ENCODE measurements around the gene NECAB2. TPM values are rescaled to one million over a fixed set of nuclear protein-coding genes. Genes with fewer than 3 reads are reported as not detected.

Gene NECAB2
- total and polyA plus RNA-seq, 2 donors (not counting 1 experiment from before 2014, with no cell fraction given): 0.03 to 0.17 TPM

DNA sequence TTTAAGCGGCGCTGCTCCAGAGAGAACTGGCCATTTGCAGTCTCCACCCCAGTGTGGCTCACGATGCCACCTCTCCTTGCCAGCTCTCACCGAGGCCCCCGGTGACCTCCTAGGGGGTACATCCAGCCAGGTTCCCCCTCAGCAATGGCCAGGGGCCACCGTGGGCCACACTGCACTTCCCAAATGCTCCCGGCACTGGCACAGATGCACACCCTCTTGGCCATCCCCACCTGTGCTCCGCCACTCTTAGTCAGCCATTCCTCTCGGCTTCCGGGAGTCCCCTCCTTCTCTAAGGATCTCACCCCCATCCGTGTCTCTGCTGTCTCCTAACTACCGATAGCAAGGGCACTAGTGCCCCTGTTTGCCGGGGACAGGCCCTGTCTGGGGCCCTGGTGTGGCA, 43.4 kb upstream of the NECAB2 start:
- Histone ChIP-seq H4K20me1 (ENCODE audit: control insufficient read depth, extremely low read depth, insufficient read depth, low read length) (no peaks in the 10 kb centered on the region), H3K4me1 (ENCODE audit: control insufficient read depth, extremely low read depth, insufficient read depth, low read length) (peaks cover 8% of the 10 kb centered on the region), H3K9me3 (ENCODE audit: control insufficient read depth, insufficient read depth, low read depth, low read length) (no peaks in the 10 kb centered on the region), H3K27ac (ENCODE audit: insufficient read depth, low read length) (no peak overlapping the region), H3K9ac (ENCODE audit: insufficient read depth, low read length) (no peak overlapping the region), H3K79me2 (ENCODE audit: control insufficient read depth, insufficient read depth, low read length) (no peaks in the 10 kb centered on the region), H3K4me3 (replicated peaks in 1 of 4; ENCODE audit: control extremely low read depth in 1 of 4, insufficient read depth in 1 of 4, low read depth in 3 of 4, low read length in 4 of 4) (no peak overlapping the region), H3K4me2 (ENCODE audit: extremely low read depth, insufficient read depth, low read length) (no peak overlapping the region), H3K27me3 (ENCODE audit: control insufficient read depth, insufficient read depth, low read length) (no peaks in the 10 kb centered on the region), H2AFZ (ENCODE audit: low read length) (no peak overlapping the region), H3K36me3 (ENCODE audit: control insufficient read depth, insufficient read depth, low read length) (no peaks in the 10 kb centered on the region)
- TF ChIP-seq EZH2 (IDR thresholded peaks at IDR 0.05; ENCODE audit: low read length, missing control alignments): no peak
- TF ChIP-seq, protein P1, sequence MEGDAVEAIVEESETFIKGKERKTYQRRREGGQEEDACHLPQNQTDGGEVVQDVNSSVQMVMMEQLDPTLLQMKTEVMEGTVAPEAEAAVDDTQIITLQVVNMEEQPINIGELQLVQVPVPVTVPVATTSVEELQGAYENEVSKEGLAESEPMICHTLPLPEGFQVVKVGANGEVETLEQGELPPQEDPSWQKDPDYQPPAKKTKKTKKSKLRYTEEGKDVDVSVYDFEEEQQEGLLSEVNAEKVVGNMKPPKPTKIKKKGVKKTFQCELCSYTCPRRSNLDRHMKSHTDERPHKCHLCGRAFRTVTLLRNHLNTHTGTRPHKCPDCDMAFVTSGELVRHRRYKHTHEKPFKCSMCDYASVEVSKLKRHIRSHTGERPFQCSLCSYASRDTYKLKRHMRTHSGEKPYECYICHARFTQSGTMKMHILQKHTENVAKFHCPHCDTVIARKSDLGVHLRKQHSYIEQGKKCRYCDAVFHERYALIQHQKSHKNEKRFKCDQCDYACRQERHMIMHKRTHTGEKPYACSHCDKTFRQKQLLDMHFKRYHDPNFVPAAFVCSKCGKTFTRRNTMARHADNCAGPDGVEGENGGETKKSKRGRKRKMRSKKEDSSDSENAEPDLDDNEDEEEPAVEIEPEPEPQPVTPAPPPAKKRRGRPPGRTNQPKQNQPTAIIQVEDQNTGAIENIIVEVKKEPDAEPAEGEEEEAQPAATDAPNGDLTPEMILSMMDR (conservative IDR thresholded peaks at IDR 0.05 in 1 of 2, IDR thresholded peaks at IDR 0.05 in 1 of 2; ENCODE audit: low read depth in 1 of 2, low read length in 2 of 2): no peak
- no peak for DNase-seq (ENCODE audit: low read depth in 2 of 2)

DNA sequence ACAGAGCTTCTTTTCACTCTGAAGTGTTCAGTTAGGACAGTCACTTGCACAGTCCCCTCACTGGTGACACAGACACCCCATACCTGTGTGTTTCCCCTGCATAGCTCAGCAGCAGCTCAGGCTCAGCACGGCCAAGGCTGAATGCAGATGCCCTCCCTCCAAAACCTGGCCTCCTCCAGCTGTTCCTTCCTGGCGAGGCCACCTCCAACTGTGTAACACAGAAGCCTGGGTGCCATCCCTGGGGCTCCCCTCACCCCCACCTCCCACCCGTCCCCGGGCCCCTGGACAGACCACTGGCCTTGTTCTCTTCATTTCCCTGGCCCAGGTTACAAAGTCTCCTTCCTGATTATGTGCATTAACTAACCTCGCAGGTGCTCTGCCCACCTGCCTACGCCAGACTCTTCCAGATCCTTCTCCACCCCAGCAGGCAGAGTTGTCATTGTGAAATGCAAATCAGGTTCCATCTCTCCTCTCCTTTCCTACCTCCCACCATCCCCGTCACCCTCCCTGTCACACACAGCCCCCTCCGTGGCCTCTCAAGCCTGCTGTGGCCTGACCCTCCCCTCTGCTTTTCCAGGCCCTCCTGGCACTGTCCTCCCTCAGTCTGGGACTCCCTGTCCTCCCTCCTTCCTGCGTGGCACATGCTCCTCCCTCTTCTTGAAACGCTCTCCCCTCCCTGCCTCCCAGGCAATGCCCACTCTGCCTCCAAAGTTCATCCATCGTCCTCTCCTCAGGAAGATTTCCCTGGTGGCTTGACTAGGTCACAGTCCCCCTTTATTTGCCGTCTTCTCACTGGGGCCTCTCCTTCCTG, 42.7 kb upstream of the NECAB2 start:
- Histone ChIP-seq H3K9me3 (ENCODE audit: control insufficient read depth, insufficient read depth, low read depth, low read length) (no peaks in the 10 kb centered on the region), H3K9ac (ENCODE audit: insufficient read depth, low read length) (no peak overlapping the region), H3K36me3 (ENCODE audit: control insufficient read depth, insufficient read depth, low read length) (no peaks in the 10 kb centered on the region), H3K27me3 (ENCODE audit: control insufficient read depth, insufficient read depth, low read length) (no peaks in the 10 kb centered on the region), H3K27ac (ENCODE audit: insufficient read depth, low read length) (no peak overlapping the region), H3K4me3 (replicated peaks in 1 of 4; ENCODE audit: control extremely low read depth in 1 of 4, insufficient read depth in 1 of 4, low read depth in 3 of 4, low read length in 4 of 4) (no peak overlapping the region), H3K4me1 (ENCODE audit: control insufficient read depth, extremely low read depth, insufficient read depth, low read length) (peaks cover 8% of the 10 kb centered on the region), H2AFZ (ENCODE audit: low read length) (no peak overlapping the region), H3K4me2 (ENCODE audit: extremely low read depth, insufficient read depth, low read length) (no peak overlapping the region), H3K79me2 (ENCODE audit: control insufficient read depth, insufficient read depth, low read length) (no peaks in the 10 kb centered on the region), H4K20me1 (ENCODE audit: control insufficient read depth, extremely low read depth, insufficient read depth, low read length) (no peaks in the 10 kb centered on the region)
- TF ChIP-seq EZH2 (IDR thresholded peaks at IDR 0.05; ENCODE audit: low read length, missing control alignments): no peak
- no peak for DNase-seq (ENCODE audit: low read depth in 2 of 2)

DNA sequence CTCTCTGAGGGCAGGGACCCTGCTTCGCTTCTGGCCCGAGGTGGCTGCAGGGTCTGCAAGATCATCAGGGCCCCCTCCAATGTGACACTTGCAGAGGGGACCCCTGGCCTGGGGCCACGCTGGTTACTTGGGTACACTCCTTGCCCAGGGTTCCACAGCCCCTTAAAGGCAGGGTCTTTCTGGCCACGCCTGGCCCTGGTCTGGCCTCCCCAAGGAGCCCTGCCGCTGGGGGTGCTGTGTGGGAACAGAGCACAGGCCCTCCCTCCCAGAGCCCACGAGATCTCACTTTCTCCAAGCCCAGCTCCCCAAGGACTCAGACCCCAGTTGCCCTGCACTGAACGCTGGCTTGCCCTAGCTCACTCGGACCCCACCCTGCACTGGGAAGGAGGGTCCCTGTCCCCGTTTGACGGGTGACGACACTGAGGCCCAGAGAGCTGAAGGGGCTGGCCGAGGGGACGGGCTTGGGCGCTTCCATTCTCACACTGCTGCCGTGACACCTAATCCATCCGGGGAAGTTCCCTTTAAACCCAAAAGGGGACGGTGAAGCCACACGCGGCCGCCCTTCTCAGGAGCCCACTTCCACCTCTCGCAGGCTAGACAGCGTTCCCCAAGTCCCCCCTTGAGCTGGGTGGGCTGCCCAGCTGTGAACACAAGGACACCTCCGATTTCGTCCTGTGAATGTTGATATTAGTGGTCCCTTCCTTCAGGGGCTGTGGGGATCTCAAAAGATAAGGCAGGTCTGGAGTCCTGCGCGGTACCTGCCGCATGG, 41.9 kb upstream of the NECAB2 start:
- H3K9ac ChIP-seq (ENCODE audit: insufficient read depth, low read length): no peak overlapping the region
- H4K20me1 ChIP-seq (ENCODE audit: control insufficient read depth, extremely low read depth, insufficient read depth, low read length): no peaks in the 10 kb centered on the region
- H3K9me3 ChIP-seq (ENCODE audit: control insufficient read depth, insufficient read depth, low read depth, low read length): no peaks in the 10 kb centered on the region
- no peak for DNase-seq (ENCODE audit: low read depth in 2 of 2)
- no peak overlapping the region for H2AFZ ChIP-seq (ENCODE audit: low read length)
- no peak overlapping the region for H3K27ac ChIP-seq (ENCODE audit: insufficient read depth, low read length)
- peak overlapping the region; percentile 40 for H3K4me2 ChIP-seq (ENCODE audit: extremely low read depth, insufficient read depth, low read length)
- no peaks in the 10 kb centered on the region for H3K79me2 ChIP-seq (ENCODE audit: control insufficient read depth, insufficient read depth, low read length)
- no peaks in the 10 kb centered on the region for H3K36me3 ChIP-seq (ENCODE audit: control insufficient read depth, insufficient read depth, low read length)
- H3K27me3 ChIP-seq (ENCODE audit: control insufficient read depth, insufficient read depth, low read length): no peaks in the 10 kb centered on the region
- peaks cover 8% of the 10 kb centered on the region for H3K4me1 ChIP-seq (ENCODE audit: control insufficient read depth, extremely low read depth, insufficient read depth, low read length)
- TF ChIP-seq EZH2 (IDR thresholded peaks at IDR 0.05; ENCODE audit: low read length, missing control alignments): no peak
- TF ChIP-seq, protein P1 (conservative IDR thresholded peaks at IDR 0.05 in 1 of 2, IDR thresholded peaks at IDR 0.05 in 1 of 2; ENCODE audit: low read depth in 1 of 2, low read length in 2 of 2): no peak
- H3K4me3 ChIP-seq (replicated peaks in 1 of 4; ENCODE audit: control extremely low read depth in 1 of 4, insufficient read depth in 1 of 4, low read depth in 3 of 4, low read length in 4 of 4): no peak overlapping the region

Measured in fibroblast of lung (primary cell).